ENCODE data around the gene STAB1. TPM values are rescaled to one million over a fixed set of nuclear protein-coding genes. Genes with fewer than 3 reads are reported as not detected.

STAB1 gene
- total and polyA plus RNA-seq, 2 experiments from 2014 or later = 0.90 to 1.9 TPM

DNA sequence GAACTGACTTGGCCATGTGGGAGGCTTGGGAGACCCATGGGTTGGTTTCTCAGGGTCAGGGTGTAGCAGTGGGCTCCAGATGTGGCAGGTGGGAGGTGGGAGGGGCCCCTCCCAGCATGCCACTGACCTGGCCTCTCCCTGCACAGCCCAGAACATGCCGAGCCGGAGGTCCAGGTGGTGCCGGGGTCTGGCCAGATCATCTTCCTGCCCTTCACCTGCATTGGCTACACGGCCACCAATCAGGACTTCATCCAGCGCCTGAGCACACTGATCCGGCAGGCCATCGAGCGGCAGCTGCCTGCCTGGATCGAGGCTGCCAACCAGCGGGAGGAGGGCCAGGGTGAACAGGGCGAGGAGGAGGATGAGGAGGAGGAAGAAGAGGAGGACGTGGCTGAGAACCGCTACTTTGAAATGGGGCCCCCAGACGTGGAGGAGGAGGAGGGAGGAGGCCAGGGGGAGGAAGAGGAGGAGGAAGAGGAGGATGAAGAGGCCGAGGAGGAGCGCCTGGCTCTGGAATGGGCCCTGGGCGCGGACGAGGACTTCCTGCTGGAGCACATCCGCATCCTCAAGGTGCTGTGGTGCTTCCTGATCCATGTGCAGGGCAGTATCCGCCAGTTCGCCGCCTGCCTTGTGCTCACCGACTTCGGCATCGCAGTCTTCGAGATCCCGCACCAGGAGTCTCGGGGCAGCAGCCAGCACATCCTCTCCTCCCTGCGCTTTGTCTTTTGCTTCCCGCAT lies 7.9 kb upstream of the STAB1 start:
- Histone ChIP-seq H3K4me1 (ENCODE audit: insufficient read depth) (no peaks in the 10 kb centered on the region), H3K4me2 (no peak overlapping the region), H3K9me2 (ENCODE audit: insufficient read depth) (no peaks in the 10 kb centered on the region), H3K79me2 (replicated peaks; ENCODE audit: insufficient read depth) (no peaks in the 10 kb centered on the region; the same call in 1 of the 2 replicates), H4K20me1 (replicated peaks; ENCODE audit: insufficient read depth) (peaks cover 8% of the 10 kb centered on the region), H3K27ac (ENCODE audit: low read depth) (no peak overlapping the region), H2AFZ (no peak overlapping the region), H3K4me3 (no peak overlapping the region), H3K27me3 (ENCODE audit: insufficient read depth) (no peaks in the 10 kb centered on the region), H3K36me3 (ENCODE audit: insufficient read depth) (peaks cover 10% of the 10 kb centered on the region; the same call in 1 of the 2 replicates), H3F3A (replicated peaks; ENCODE audit: low read depth) (0 out of 2 replicates have a peak, but pooled peaks cover 5% of the 10 kb centered on the region)
- Mint-ChIP-seq H3K27ac (no peak overlapping the region), H3K27me3 (ENCODE audit: insufficient read depth, low read depth, poor library complexity) (peaks cover 19% of the 10 kb centered on the region), H3K9me3 (no peaks in the 10 kb centered on the region), H3K4me1 (no peaks in the 10 kb centered on the region), H3K36me3 (ENCODE audit: low read depth) (peaks cover 54% of the 10 kb centered on the region), H3K4me3 (no peak overlapping the region)
- TF ChIP-seq JUNB (IDR thresholded peaks at IDR 0.05; ENCODE audit: unreplicated experiment) (no peak), ZNF331 (CRISPR knock-in tag; IDR thresholded peaks at IDR 0.05; ENCODE audit: low read depth) (no peak), ZNF114 (CRISPR knock-in tag; IDR thresholded peaks at IDR 0.05) (no peak), EZH2 (IDR thresholded peaks at IDR 0.05; ENCODE audit: low read depth, unreplicated experiment) (no peak), REST (IDR thresholded peaks at IDR 0.05; ENCODE audit: unreplicated experiment) (no peak), ZNF462 (CRISPR knock-in tag; IDR thresholded peaks at IDR 0.05) (no peak), NANOG (IDR thresholded peaks at IDR 0.05; ENCODE audit: borderline replicate concordance) (no peak), CTCF (conservative IDR thresholded peaks at IDR 0.05; ENCODE audit: low read depth in 2 of 2) (no peak), EZH2phosphoT487 (IDR thresholded peaks at IDR 0.05; ENCODE audit: unreplicated experiment) (no peak), CREB1 (CRISPR knock-in tag; IDR thresholded peaks at IDR 0.05; ENCODE audit: low read depth) (no peak), STAT1 (IDR thresholded peaks at IDR 0.05; ENCODE audit: unreplicated experiment) (no peak), POLR2AphosphoS5 (IDR thresholded peaks at IDR 0.05; ENCODE audit: low read depth) (no peak)
- TF ChIP-seq, protein P1, sequence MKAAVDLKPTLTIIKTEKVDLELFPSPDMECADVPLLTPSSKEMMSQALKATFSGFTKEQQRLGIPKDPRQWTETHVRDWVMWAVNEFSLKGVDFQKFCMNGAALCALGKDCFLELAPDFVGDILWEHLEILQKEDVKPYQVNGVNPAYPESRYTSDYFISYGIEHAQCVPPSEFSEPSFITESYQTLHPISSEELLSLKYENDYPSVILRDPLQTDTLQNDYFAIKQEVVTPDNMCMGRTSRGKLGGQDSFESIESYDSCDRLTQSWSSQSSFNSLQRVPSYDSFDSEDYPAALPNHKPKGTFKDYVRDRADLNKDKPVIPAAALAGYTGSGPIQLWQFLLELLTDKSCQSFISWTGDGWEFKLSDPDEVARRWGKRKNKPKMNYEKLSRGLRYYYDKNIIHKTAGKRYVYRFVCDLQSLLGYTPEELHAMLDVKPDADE (IDR thresholded peaks at IDR 0.05) = no peak
- DNase-seq (ENCODE audit: low spot score) (no peak), ATAC-seq (no peak)
